GM19395 (cell line): ENCODE measurements around the gene PRCC.

ENCODE experiments used
- ATAC-seq: cut with Tn5 transposase; IDR thresholded peaks from one replicate; pipeline ENCODE4 v1.9.1; 2021; ENCODE audit warnings: mild to moderate bottlenecking, moderate library complexity; ENCODE audit not compliant: unreplicated experiment

Gene PRCC

GRCh38 chr1:156767101-156767878 lies at the start of gene PRCC:
Gene PRCC (plus strand): TSS chr1:156767535. CDS start chr1:156767772, 237 bp downstream.
- peak; percentile 97 for ATAC-seq

- ATAC-seq: no peak
Observed at GRCh38 chr1:156721131-156721530, 46.2 kb upstream of the PRCC start.

- no peak for ATAC-seq
Observed at GRCh38 chr1:156721535-156721934, 45.8 kb upstream of the PRCC start.

- peak; percentile 38 for ATAC-seq
Observed at GRCh38 chr1:156725683-156726280, 41.6 kb upstream of the PRCC start.

GRCh38 chr1:156726549-156727226 lies 40.6 kb upstream of the PRCC start:
- ATAC-seq: no peak

- no peak for ATAC-seq
Observed at GRCh38 chr1:156727492-156727891, 39.8 kb upstream of the PRCC start.

GRCh38 chr1:156727926-156728598 lies 39.3 kb upstream of the PRCC start, which contains the start of gene METTL25B:
Gene METTL25B (plus strand): TSS chr1:156728469. CDS start chr1:156729105, 636 bp downstream.
- peak; percentile 67 for ATAC-seq

- ATAC-seq: peak; percentile 89
Observed at GRCh38 chr1:156728599-156729462, 38.5 kb upstream of the PRCC start, which contains the start of gene ISG20L2. Gene ISG20L2 (minus strand): TSS chr1:156728766. CDS start chr1:156727652, 1,114 bp downstream.

- no peak for ATAC-seq
Observed at GRCh38 chr1:156733989-156734584, 33.2 kb upstream of the PRCC start.

- ATAC-seq: no peak
Observed at GRCh38 chr1:156738407-156738806, 28.9 kb upstream of the PRCC start.

- ATAC-seq: no peak
Observed at GRCh38 chr1:156738916-156739315, 28.4 kb upstream of the PRCC start.

GRCh38 chr1:156740237-156740740 lies 27.0 kb upstream of the PRCC start:
- peak; percentile 9 for ATAC-seq

GRCh38 chr1:156740741-156741480 lies 26.4 kb upstream of the PRCC start, which contains the start of gene MRPL24:
Gene MRPL24 (minus strand): TSS chr1:156741088. CDS start chr1:156738704, 2,384 bp downstream.
- ATAC-seq: peak; percentile 87

- no peak for ATAC-seq
Observed at GRCh38 chr1:156741481-156741983, 25.8 kb upstream of the PRCC start.

GRCh38 chr1:156742017-156742416 lies 25.3 kb upstream of the PRCC start:
- no peak for ATAC-seq

- ATAC-seq: no peak
Observed at GRCh38 chr1:156742801-156743200, 24.5 kb upstream of the PRCC start.

GRCh38 chr1:156743367-156744302 lies 23.7 kb upstream of the PRCC start:
- no peak for ATAC-seq
